ENCODE data around the gene XRCC5. TPM values are rescaled to one million over a fixed set of nuclear protein-coding genes. Genes with fewer than 3 reads are reported as not detected.
A peak's percentile ranks its signal among the peaks of the same experiment; 100 is the strongest.

Gene XRCC5
- total RNA-seq, 1 experiment from 2014 or later = 424 TPM

- Histone ChIP-seq H3K9me3 (ENCODE audit: control insufficient read depth in 1 of 2, insufficient read depth in 1 of 2, low read depth in 1 of 2, low read length in 2 of 2) (no peaks in the 10 kb centered on the region), H3K9ac (ENCODE audit: low read length) (peak overlapping the region; percentile 47), H3K79me2 (ENCODE audit: insufficient read depth, low read length) (peaks cover 94% of the 10 kb centered on the region), H3K36me3 (ENCODE audit: control insufficient read depth in 1 of 2, insufficient read depth in 2 of 2, low read length in 2 of 2) (peaks cover 54 to 86% of the 10 kb centered on the region in 2 experiments), H3K4me3 (replicated peaks in 1 of 2; ENCODE audit: low read depth in 1 of 2, low read length in 2 of 2) (peak overlapping the region; percentile 44 to 56), H2AFZ (ENCODE audit: low read depth, low read length, poor library complexity, severe bottlenecking) (no peak overlapping the region), H3K9me2 (ENCODE audit: insufficient read depth) (no peaks in the 10 kb centered on the region), H3K4me1 (ENCODE audit: control insufficient read depth in 1 of 2, insufficient read depth in 2 of 2, low read length in 2 of 2) (peaks cover 7 to 22% of the 10 kb centered on the region in 2 experiments; a peak in 3 of 4 replicates), H3K4me2 (ENCODE audit: low read length) (peak overlapping the region; percentile 74), H4K20me1 (ENCODE audit: insufficient read depth) (peaks cover 38% of the 10 kb centered on the region; the same call in 1 of the 2 replicates), H3K27me3 (ENCODE audit: insufficient read depth, low read length) (no peaks in the 10 kb centered on the region), H3K27ac (ENCODE audit: low read depth, low read length) (peak overlapping the region; percentile 23)
- peak; percentile 91 for ATAC-seq
- ChIA-PET RAD21 (ENCODE audit: low non-redundant PET in 1 of 2, low total read pairs in 2 of 2, uncharacterized antibody in 2 of 2, unreplicated experiment in 2 of 2) (no interaction called here), POLR2A (interaction anchor here (0.7 to 0.9 kb wide), 3 partner anchors 11 to 34 kb away, joined by 3 read pairs; no protein-coding TSS in a partner anchor), CTCF (interaction anchor here (0.6 to 1.2 kb wide), 12 partner anchors 9 to 55 kb away, joined by 3 to 12 read pairs (median 4); partner anchors contain the start of genes PECR and TMEM169)
- intact Hi-C loops (cut with micrococcal nuclease) = loop anchor here (5.0 kb wide), 2 partner anchors 287 to 387 kb away; no protein-coding TSS in a partner anchor
- DNase-seq (ENCODE audit: low read depth, low spot score) = peak; percentile 98
- TF ChIP-seq YY1 (IDR thresholded peaks at IDR 0.05; ENCODE audit: extremely low read depth, insufficient replicate concordance, low read depth, low read length) (peak; percentile 92), TCF7L2 (IDR thresholded peaks at IDR 0.05; ENCODE audit: borderline replicate concordance, extremely low read depth, insufficient read depth, insufficient read length) (peak; percentile 28), SIN3A (IDR thresholded peaks at IDR 0.05; ENCODE audit: low read depth) (no peak), CTCF (IDR thresholded peaks at IDR 0.05 in 2 of 3, conservative IDR thresholded peaks at IDR 0.05 in 1 of 3; ENCODE audit: borderline replicate concordance in 1 of 3, insufficient read depth in 1 of 3, low read depth in 2 of 3, low read length in 2 of 3) (peak; percentile 50 to 89 (median 78); a peak in 5 of 6 replicates), POLR2AphosphoS5 (IDR thresholded peaks at IDR 0.05; ENCODE audit: low read depth, low read length) (peak; percentile 79)
- no TSS peak for BruUV-seq (replicated peaks)
Measured at GRCh38 chr2:216114714-216115531, 5.8 kb downstream of the XRCC5 start.

Measured in HCT116 (cell line).